H1 (cell line): ENCODE data around the gene NUBPL. TPM values are rescaled to one million over a fixed set of nuclear protein-coding genes. Genes with fewer than 3 reads are reported as not detected.

ENCODE experiments used
- CTCF ChIA-PET: fragments of 300-600 bp; sonication (Branson Sonifier 250); formaldehyde crosslinking; loops from one replicate; lab custom pipeline; 2021; ENCODE audit not compliant: partially characterized antibody; lab: Charles Lee
- POLR2A ChIA-PET: fragments of 300-600 bp; sonication (Branson Sonifier 250); formaldehyde crosslinking; loops from one replicate; lab custom pipeline; 2021; ENCODE audit warnings: inconsistent platforms; ENCODE audit not compliant: partially characterized antibody; lab: Charles Lee
- DNase-seq, 2 experiments: peaks; one replicate each; pipeline versions ENCODE4 v3.0.0 to v3.0.0-alpha.2; 2010 to 2022; ENCODE audit warnings: low spot score in 2 of 2, low read depth in 1 of 2, mixed read lengths in 1 of 2
- FAIRE-seq: peaks from 2 replicates; lab custom pipeline; 2011; peaks lifted over from hg19 to GRCh38; lab: Jason Lieb, UNC
- H2AFZ ChIP-seq: 2 replicates; pipeline ENCODE4 v1.8.1; 2012; ENCODE audit warnings: low read length, inconsistent platforms
- H2AK5ac ChIP-seq: 2 replicates; pipeline ENCODE4 v1.6.1; 2013; ENCODE audit warnings: low read depth, low read length
- H2BK120ac ChIP-seq: replicated peaks from 2 replicates; pipeline ENCODE3; 2013; ENCODE audit warnings: low read depth, low read length, inconsistent platforms
- H2BK12ac ChIP-seq: 2 replicates; pipeline ENCODE4 v1.6.1; 2013; ENCODE audit warnings: low read depth, low read length
- H2BK15ac ChIP-seq: 2 replicates; pipeline ENCODE4 v1.6.1; 2013; ENCODE audit warnings: low read length
- H2BK20ac ChIP-seq: 2 replicates; pipeline ENCODE4 v1.6.1; 2013; ENCODE audit warnings: low read length
- H2BK5ac ChIP-seq: 2 replicates; pipeline ENCODE4 v1.6.1; 2013; ENCODE audit warnings: low read depth, low read length
- H3K14ac ChIP-seq: 2 replicates; pipeline ENCODE4 v1.6.1; 2013; ENCODE audit warnings: inconsistent platforms; ENCODE audit not compliant: insufficient read length
- H3K18ac ChIP-seq: 2 replicates; pipeline ENCODE4 v1.6.1; 2013; ENCODE audit warnings: low read length; ENCODE audit errors: extremely low read depth
- H3K23ac ChIP-seq: 2 replicates; pipeline ENCODE4 v1.6.1; 2013; ENCODE audit warnings: inconsistent platforms; ENCODE audit not compliant: insufficient read length
- H3K23me2 ChIP-seq: 2 replicates; pipeline ENCODE4 v1.6.1; 2013; ENCODE audit warnings: low read depth, low read length
- H3K27ac ChIP-seq: 2 replicates; pipeline ENCODE4 v1.6.1; 2011; ENCODE audit warnings: low read depth, low read length, inconsistent platforms
- H3K27me3 ChIP-seq, 4 experiments: replicated peaks in 1 of 4; 1 replicate in 1 of 4; 2 replicates in 3 of 4; pipeline versions ENCODE4 v1.6.1 to v1.8.1; 2011 to 2013; ENCODE audit warnings: low read length in 3 of 4, mild to moderate bottlenecking in 3 of 4, inconsistent platforms in 2 of 4, mixed read lengths in 2 of 4, moderate library complexity in 1 of 4; ENCODE audit not compliant: control insufficient read depth in 3 of 4, insufficient read depth in 3 of 4; ENCODE audit errors: extremely low read depth in 1 of 4
- H3K36me3 ChIP-seq, 4 experiments: 2 replicates each; pipeline versions ENCODE4 v1.6.1 to v1.8.1; 2011 to 2013; ENCODE audit warnings: mild to moderate bottlenecking in 4 of 4, low read length in 3 of 4, moderate library complexity in 2 of 4, control low read depth in 1 of 4, inconsistent platforms in 1 of 4; ENCODE audit not compliant: insufficient read depth in 4 of 4, control insufficient read depth in 2 of 4
- H3K4ac ChIP-seq: replicated peaks from 2 replicates; pipeline ENCODE3; 2013; ENCODE audit warnings: low read length, low read depth, mixed read lengths, inconsistent platforms; ENCODE audit not compliant: insufficient read length
- H3K4me1 ChIP-seq, 4 experiments: replicated peaks in 1 of 4; 1 replicate in 1 of 4; 2 replicates in 3 of 4; pipeline versions ENCODE4 v1.6.1 to v1.8.1; 2011 to 2013; ENCODE audit warnings: low read length in 3 of 4, inconsistent platforms in 2 of 4, mixed read lengths in 1 of 4; ENCODE audit not compliant: insufficient read depth in 4 of 4, control insufficient read depth in 3 of 4
- H3K4me2 ChIP-seq, 2 experiments: 2 replicates each; pipeline versions ENCODE4 v1.6.1 to v1.8.1; 2011 to 2013; ENCODE audit warnings: low read depth in 2 of 2, low read length in 2 of 2, control low read depth in 1 of 2, inconsistent platforms in 1 of 2, mild to moderate bottlenecking in 1 of 2; ENCODE audit not compliant: insufficient read depth in 1 of 2
- H3K4me3 ChIP-seq, 4 experiments: fragments of 200-600, 300-600 bp in 1 of 4; sonication (generic), shearing (Covaris generic), sonication (Bioruptor Twin) in 1 of 4; 2 replicates each; pipeline versions ENCODE4 v1.5.1 to v1.8.1; 2011 to 2016; ENCODE audit warnings: low read length in 4 of 4, low read depth in 3 of 4, control low read depth in 2 of 4, inconsistent platforms in 2 of 4, mild to moderate bottlenecking in 2 of 4, mixed read lengths in 1 of 4, moderate library complexity in 1 of 4; ENCODE audit not compliant: insufficient read depth in 2 of 4; ENCODE audit errors: extremely low read depth in 1 of 4
- H3K56ac ChIP-seq: replicated peaks from 2 replicates; pipeline ENCODE3; 2013; ENCODE audit warnings: low read depth, mild to moderate bottlenecking, mixed read lengths, low read length, inconsistent platforms; ENCODE audit not compliant: insufficient read length
- H3K79me1 ChIP-seq: 2 replicates; pipeline ENCODE4 v1.6.1; 2013; ENCODE audit warnings: low read depth, low read length, control low read depth
- H3K79me2 ChIP-seq, 2 experiments: 2 replicates each; pipeline versions ENCODE4 v1.6.1 to v1.8.1; 2012 to 2013; ENCODE audit warnings: low read length in 2 of 2, mild to moderate bottlenecking in 2 of 2, inconsistent platforms in 1 of 2; ENCODE audit not compliant: insufficient read depth in 2 of 2, control insufficient read depth in 1 of 2
- H3K9ac ChIP-seq, 4 experiments: replicated peaks in 1 of 4; 1 replicate in 1 of 4; 2 replicates in 3 of 4; pipeline versions ENCODE4 v1.6.1 to v1.8.1; 2011 to 2013; ENCODE audit warnings: low read depth in 3 of 4, low read length in 3 of 4, control low read depth in 2 of 4, mild to moderate bottlenecking in 2 of 4, moderate library complexity in 2 of 4, inconsistent platforms in 1 of 4; ENCODE audit errors: extremely low read depth in 1 of 4
- H3K9me3 ChIP-seq, 2 experiments: 2 replicates each; pipeline versions ENCODE4 v1.6.1 to v1.8.1; 2012 to 2013; ENCODE audit warnings: mild to moderate bottlenecking in 2 of 2, moderate library complexity in 2 of 2, control low read depth in 1 of 2, inconsistent platforms in 1 of 2, low read depth in 1 of 2, low read length in 1 of 2, mixed read lengths in 1 of 2; ENCODE audit not compliant: insufficient read depth in 2 of 2
- H4K20me1 ChIP-seq, 2 experiments: replicated peaks in 1 of 2; 2 replicates each; pipeline versions ENCODE3 to v1.8.1; 2011 to 2013; ENCODE audit warnings: inconsistent platforms in 2 of 2, low read length in 2 of 2, mild to moderate bottlenecking in 1 of 2; ENCODE audit not compliant: insufficient read depth in 2 of 2, control insufficient read depth in 1 of 2
- H4K5ac ChIP-seq: 2 replicates; pipeline ENCODE4 v1.6.1; 2013; ENCODE audit warnings: low read length, low read depth, mixed read lengths, inconsistent platforms; ENCODE audit not compliant: insufficient read length
- H4K8ac ChIP-seq: 2 replicates; pipeline ENCODE4 v1.8.0; 2013; ENCODE audit warnings: mild to moderate bottlenecking, moderate library complexity, low read length, inconsistent platforms; ENCODE audit not compliant: insufficient read depth; ENCODE audit errors: extremely low read depth
- H4K91ac ChIP-seq: replicated peaks from 2 replicates; pipeline ENCODE3; 2013; ENCODE audit warnings: low read length, mixed read lengths, inconsistent platforms; ENCODE audit not compliant: insufficient read length
- ASH2L ChIP-seq: fragments of 200-600, 300-600 bp; sonication (generic); IDR thresholded peaks from one replicate; pipeline ENCODE4 v1.7.1; 2017; ENCODE audit warnings: low read length
- CEBPB ChIP-seq: IDR thresholded peaks from 2 replicates; pipeline ENCODE4 v1.6.1; 2012; ENCODE audit warnings: low read depth, low read length
- CHD1 ChIP-seq: IDR thresholded peaks from 2 replicates; pipeline ENCODE4 v1.6.1; 2012; ENCODE audit warnings: low read depth, low read length, improper control_type of control experiment
- GTF2F1 ChIP-seq: IDR thresholded peaks from 2 replicates; pipeline ENCODE4 v1.6.1; 2012; ENCODE audit warnings: low read depth, low read length, improper control_type of control experiment, borderline replicate concordance
- POLR2A ChIP-seq, 2 experiments: IDR thresholded peaks; 1 replicate in 1 of 2; 2 replicates in 1 of 2; pipeline ENCODE4 v1.6.1; 2011; ENCODE audit warnings: low read depth in 2 of 2, low read length in 2 of 2, mild to moderate bottlenecking in 2 of 2; ENCODE audit errors: control extremely low read depth in 1 of 2
- POLR2AphosphoS5 ChIP-seq: IDR thresholded peaks from 2 replicates; pipeline ENCODE4 v1.6.1; 2011; ENCODE audit warnings: low read depth, low read length
- RBBP5 ChIP-seq: IDR thresholded peaks from 2 replicates; pipeline ENCODE4 v1.7.1; 2012; ENCODE audit warnings: low read depth, mild to moderate bottlenecking, inconsistent platforms, low read length, moderate library complexity, borderline replicate concordance
- SP4 ChIP-seq: IDR thresholded peaks from 2 replicates; pipeline ENCODE4 v1.6.1; 2012; ENCODE audit warnings: low read length, inconsistent platforms
- SRF ChIP-seq: IDR thresholded peaks from 2 replicates; pipeline ENCODE4 v1.6.1; 2011; ENCODE audit warnings: mild to moderate bottlenecking, low read depth, low read length, moderate library complexity
- TAF7 ChIP-seq: optimal IDR thresholded peaks from 2 replicates; pipeline ENCODE3; 2011; ENCODE audit warnings: low read depth, mild to moderate bottlenecking, inconsistent platforms, low read length, moderate library complexity, borderline replicate concordance
- WGBS, 2 experiments: shearing (Covaris generic) in 1 of 2; methylation state at CpG; one replicate each; pipeline versions ENCODE4 v1.1.6 to v1.1.7; 2013 to 2015; ENCODE audit warnings: low lambda C conversion rate in 2 of 2, mixed read lengths in 2 of 2, inconsistent platforms in 1 of 2, low coverage in 1 of 2, missing lambda C conversion rate in 1 of 2; ENCODE audit not compliant: insufficient replicate concordance in 2 of 2, insufficient coverage in 1 of 2, insufficient read length in 1 of 2; ENCODE audit errors: extremely low coverage in 1 of 2, missing lambda C conversion rate in 1 of 2; 5-methylcytosine and 5-hydroxymethylcytosine counted together
- polyA plus RNA-seq, 7 experiments: library from polyadenylated mRNA; depleted of rRNA in 3 of 7; stranded (reverse) in 5 of 7; unstranded in 2 of 7; fragments of >200 nt in 5 of 7; fragments of 200-250 nt in 2 of 7; gene quantifications; 1 replicate in 5 of 7; 2 replicates in 1 of 7; 4 replicates in 1 of 7; pipeline versions ENCODE4 v1.2.1 to v1.2.3, GENCODE V29; 2011 to 2013; ENCODE audit warnings: missing spikeins in 2 of 7, mixed read lengths in 2 of 7
- total RNA-seq: library from RNA; stranded (reverse); fragmentation: NEBNext Ultra II Directional; extraction: Animal tissue kit (Norgen Biotek cat#: 25700); gene quantifications from 2 replicates; pipeline ENCODE4 v1.2.1, GENCODE V29; 2021

NUBPL gene
- total and polyA plus RNA-seq, 2 of the 8 experiments (the other 6 are each of a cell fraction or from before 2014, with no cell fraction given) = 1.6 to 6.8 TPM

DNA sequence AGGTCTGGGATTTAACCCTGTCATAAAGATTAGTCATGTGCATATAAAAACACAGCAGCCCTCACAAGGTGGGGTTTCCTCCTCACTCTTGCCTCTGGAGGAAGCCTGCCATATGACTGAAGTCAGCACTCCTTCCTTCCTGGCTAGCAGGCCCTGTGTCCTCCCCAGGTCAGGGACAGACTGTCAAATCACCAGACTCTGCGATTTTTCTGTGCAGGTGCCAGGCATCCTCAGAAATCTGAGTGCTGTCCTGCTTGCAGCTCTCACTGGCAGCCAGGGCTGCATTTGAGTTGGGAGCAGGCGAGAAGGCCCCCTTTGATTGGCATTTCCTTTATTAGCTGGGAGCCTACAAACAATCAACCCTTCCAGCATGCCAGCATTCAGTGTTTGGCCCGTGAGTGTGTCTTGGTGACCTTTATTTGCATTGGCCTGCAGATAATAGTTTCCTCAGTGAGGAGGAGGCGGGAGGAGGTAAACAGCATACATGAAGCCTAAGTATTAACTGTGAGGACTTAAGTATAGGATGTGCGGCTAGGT lies 332.1 kb downstream of the NUBPL start:
- CTCF ChIA-PET = interaction anchor here (1.5 kb wide), 1 partner anchor 33 kb away, joined by 4 read pairs; no protein-coding TSS in a partner anchor

More for the DNA sequence above, 332.1 kb downstream of the NUBPL start:
- no peak overlapping the region for H3K14ac ChIP-seq
- no peak overlapping the region for H4K5ac ChIP-seq
- TF ChIP-seq POLR2AphosphoS5 (no peak), ASH2L (no peak), GTF2F1 (no peak), TAF7 (no peak), CHD1 (no peak), RBBP5 (no peak), POLR2A (IDR thresholded peaks at IDR 0.05; ENCODE audit: control extremely low read depth in 1 of 2, low read depth in 2 of 2, low read length in 2 of 2) (no peak), CEBPB (no peak), SP4 (no peak), SRF (no peak)
- H3K9me3 ChIP-seq = no peaks in the 10 kb centered on the region
- H3K18ac ChIP-seq = no peak overlapping the region
- H2AFZ ChIP-seq = no peak overlapping the region
- no peak overlapping the region for H3K27ac ChIP-seq
- peaks cover 2 to 6% (median 4%) of the 10 kb centered on the region in 4 experiments; a peak in 5 of 7 replicates for H3K4me1 ChIP-seq
- no peaks in the 10 kb centered on the region for H3K27me3 ChIP-seq
- no peak overlapping the region for H4K8ac ChIP-seq
- H4K91ac ChIP-seq = no peak overlapping the region
- no peak overlapping the region for H2BK12ac ChIP-seq
- no peak overlapping the region for H3K56ac ChIP-seq
- no peak overlapping the region for H3K4me3 ChIP-seq
- no peak overlapping the region for H3K4me2 ChIP-seq
- no peak overlapping the region for H3K4ac ChIP-seq
- H2BK15ac ChIP-seq = no peak overlapping the region
- no peak for DNase-seq
- POLR2A ChIA-PET = interaction anchor here (1.0 kb wide), 1 partner anchor 184 kb away, joined by 3 read pairs; the partner anchor contains the start of gene ARHGAP5
- no peak overlapping the region for H2BK120ac ChIP-seq
- no peak overlapping the region for H3K9ac ChIP-seq
- no peaks in the 10 kb centered on the region for H3K36me3 ChIP-seq
- no peak for FAIRE-seq
- H3K23ac ChIP-seq = no peak overlapping the region
- no peak overlapping the region for H2BK20ac ChIP-seq
- no peaks in the 10 kb centered on the region for H3K23me2 ChIP-seq
- 85% methylated on average over 5 of the region's 5 CpGs; no CpG with 5 or more reads in 1 of the 2 experiments for WGBS, 2 experiments
- H3K79me2 ChIP-seq = no peaks in the 10 kb centered on the region
- H4K20me1 ChIP-seq = no peaks in the 10 kb centered on the region
- H2BK5ac ChIP-seq = no peak overlapping the region
- H3K79me1 ChIP-seq = no peaks in the 10 kb centered on the region
- no peak overlapping the region for H2AK5ac ChIP-seq
